HG03095 (cell line): ENCODE measurements around the gene CIB2.

Experiments
- ATAC-seq: cut with Tn5 transposase; IDR thresholded peaks from one replicate; pipeline ENCODE4 v1.9.1; 2021; ENCODE audit warnings: moderate library complexity; ENCODE audit not compliant: unreplicated experiment

CIB2 gene

DNA sequence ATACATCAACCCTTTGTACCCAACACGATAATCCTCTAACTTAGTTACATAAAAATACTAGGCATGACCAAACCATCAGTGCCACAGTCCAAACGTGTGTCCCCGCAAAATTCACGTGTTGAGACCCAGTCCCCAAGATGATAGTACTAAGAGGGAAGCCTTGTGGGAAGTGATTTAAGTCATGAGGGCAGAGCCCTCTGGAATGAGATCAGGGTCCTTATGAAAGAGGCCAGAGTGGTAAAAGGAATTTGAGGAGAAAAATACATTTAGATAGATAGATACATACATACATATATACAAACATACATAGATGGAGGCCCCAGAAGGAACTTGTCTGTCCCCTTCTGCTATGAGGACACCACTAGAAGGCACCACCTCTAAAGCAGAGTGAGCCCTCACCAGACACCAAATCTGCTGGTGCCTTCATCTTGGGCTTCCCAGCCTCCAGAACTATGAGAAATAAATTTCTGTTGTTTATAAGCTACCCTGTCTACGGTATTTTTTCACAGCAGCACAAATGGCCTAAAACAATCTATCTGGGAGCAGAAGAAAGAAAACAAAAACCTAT is 61.7 kb downstream of the CIB2 start:
- ATAC-seq: no peak

GRCh38 chr15:78069052-78069414 is 62.2 kb downstream of the CIB2 start:
- ATAC-seq: no peak

- no peak for ATAC-seq
Observed at GRCh38 chr15:78067328-78068228, 63.7 kb downstream of the CIB2 start.

DNA sequence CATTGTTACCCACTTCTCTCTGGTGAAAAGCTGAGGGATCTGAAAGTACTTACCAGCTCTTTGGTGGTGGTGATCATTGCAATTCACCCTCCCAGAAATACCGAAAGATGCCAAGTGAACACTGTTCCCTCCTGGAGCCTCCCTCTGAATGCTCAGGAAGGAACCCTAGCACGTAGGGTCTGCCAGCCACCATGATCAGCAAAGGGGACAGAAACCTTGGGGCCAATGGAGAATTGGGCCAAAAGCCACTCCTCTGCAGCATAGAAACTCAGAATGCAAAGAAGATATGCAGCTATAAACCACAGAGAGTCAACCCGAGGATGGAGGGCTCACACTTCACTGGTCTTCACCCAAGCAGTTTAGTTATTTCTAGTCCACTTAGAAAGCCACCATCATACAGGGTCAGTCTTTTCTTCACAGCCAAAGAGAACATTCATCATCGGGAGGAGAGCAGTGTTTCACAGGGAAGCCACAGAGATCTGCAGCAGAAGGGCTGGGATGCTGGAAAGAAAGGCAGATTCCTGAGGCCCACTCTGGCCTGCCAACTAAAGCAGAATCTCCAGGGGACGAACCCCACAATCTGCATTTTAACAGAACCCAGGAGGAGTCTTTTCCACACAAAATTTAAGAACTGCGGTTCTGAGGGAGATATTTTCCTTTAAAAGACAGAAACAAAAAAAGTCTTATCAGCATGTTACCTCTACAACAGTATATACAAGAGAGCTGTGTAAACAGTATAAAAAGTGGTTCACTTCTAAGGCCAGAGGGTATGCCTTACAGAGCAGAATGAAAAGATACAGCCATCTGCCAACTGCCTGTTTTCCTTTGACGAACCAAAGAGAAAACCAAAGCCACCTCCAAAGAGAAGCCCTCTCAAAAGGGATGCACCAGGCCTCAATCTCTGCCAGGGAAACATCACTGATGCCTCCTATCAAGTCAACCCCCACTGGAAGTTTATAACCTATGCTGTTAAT is 65.0 kb downstream of the CIB2 start:
- peak; percentile 54 for ATAC-seq

DNA sequence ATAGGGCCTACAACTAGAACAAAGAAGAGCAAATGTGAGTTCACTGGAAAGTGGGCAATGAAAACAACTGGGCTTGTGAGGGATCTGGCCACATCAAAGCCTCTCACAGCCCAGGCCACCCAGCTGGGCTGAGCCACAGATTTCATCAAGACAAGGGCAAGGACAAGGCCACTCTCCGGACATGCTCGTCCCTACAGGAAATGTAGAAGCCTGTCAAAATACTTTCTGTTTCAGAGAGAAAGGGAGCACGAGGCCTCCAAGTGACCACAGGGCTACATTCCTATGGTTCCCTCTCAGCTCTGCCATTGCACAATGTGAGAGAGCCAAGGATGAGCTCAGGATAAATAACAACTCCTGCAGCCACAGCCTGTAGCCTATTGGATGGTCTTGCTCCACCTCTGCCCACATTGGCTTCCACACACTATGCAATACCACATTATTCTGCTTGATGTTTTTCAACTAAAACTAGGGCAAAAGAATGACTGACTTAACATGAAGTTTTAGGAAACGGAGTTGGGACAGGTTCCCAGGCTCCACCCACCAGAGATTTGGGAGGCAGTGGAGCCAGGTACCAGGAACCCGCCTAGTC is 65.9 kb downstream of the CIB2 start:
- ATAC-seq: no peak

- no peak for ATAC-seq
Observed at GRCh38 chr15:78064544-78064943, 66.7 kb downstream of the CIB2 start.

- no peak for ATAC-seq
Observed at GRCh38 chr15:78063970-78064385, 67.3 kb downstream of the CIB2 start.

DNA sequence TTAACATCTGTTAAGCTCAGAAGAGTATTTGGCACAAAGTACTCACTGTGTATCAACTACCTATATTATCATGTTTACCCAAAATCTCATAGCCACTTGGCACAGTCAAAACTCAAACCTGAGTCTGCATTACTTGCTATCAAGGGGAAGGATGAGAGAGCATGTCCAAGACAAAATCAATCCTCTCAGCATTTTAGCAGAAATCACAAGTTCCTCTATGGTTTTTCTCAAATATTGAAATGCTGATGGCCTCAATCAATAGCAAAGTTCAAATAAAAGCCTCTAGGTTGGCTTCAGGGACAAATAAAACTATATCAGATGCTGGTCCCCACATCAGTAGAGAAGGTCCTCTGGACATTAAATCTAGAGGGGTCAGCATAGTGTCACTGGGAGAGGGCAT is 68.0 kb downstream of the CIB2 start:
- no peak for ATAC-seq

DNA sequence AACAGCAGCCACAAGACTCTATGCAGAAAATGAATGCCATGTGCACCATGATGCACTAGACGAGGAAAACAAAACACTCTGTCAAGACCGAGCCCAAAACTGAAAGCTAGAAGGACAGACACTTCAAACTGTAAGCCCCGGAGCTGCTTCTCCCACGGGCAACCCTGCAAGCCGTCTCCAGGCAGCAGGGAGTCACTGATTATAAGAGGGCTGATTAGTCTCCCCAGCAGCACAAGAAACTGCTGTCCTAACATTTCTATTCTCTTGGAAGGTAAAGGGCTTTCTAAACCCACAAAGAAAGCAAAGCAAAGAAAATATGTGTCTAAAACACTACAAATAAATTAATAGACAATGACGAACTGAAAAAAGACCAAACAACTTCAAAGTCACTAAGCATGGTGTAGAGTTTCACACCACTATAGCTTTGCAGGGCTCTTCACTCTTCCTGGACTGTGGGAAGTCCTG is 69.2 kb downstream of the CIB2 start:
- no peak for ATAC-seq

- no peak for ATAC-seq
Observed at GRCh38 chr15:78060232-78060631, 71.0 kb downstream of the CIB2 start.

DNA sequence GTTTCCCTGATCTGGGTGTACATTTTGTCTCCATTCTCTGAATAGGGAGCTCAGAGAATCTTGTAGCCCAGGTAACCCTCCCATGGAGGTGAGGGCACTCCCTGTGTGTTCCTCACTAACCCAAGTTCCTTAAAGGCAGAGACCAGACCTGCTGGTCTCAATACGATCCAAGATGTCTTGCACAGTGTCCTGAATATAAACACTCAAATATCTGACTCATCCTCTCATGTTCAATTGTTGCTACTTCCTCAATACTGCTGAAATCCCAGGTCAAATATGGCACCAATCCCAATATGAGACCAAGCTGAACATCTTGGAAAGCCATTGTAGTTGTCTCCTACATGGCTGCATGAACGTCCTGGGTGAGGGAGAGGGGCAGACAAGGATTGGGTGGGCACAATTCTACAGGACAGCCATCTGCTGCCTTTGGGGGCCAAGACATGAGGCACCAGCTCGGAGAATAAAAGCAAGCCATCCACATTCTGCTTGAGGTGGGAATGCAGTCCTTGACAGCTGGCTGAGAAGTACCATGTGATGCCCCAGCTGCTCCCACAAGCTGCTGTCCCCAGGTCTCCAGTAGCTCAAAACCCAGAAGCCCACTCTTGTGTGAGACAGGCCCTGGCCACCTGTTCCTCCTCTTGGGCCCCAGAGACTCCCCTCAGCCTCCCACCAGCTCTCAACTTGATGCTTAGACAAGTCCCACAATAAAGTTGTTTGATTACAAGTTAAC is 72.0 kb downstream of the CIB2 start:
- no peak for ATAC-seq

DNA sequence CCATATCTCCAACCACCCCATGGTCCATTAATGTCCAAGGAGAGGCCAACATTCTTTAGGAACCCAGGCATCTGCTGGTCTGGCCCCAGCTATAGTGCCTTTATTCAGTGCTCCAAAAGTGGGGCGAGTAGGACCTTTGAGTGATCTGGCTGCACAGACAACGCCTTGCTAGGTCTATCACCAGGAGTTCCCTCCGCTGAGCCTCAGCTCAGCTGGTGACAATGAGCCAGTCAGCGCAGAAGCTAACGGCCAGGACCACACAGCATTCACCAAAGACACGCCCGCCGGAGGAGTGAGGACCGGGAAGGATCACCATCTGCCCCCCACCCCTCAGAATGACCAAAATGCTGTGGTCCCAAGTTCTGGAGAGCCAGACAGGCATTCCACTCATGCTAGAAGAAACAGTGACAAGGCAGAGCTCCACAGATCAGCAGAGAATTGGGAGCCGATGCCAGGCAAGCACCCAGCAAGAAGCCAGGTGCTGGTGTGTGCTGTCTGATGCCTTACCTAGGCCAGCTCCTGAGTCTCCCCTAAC is 72.8 kb downstream of the CIB2 start:
- no peak for ATAC-seq

- ATAC-seq: no peak
Observed at GRCh38 chr15:78057803-78058202, 73.4 kb downstream of the CIB2 start.

- no peak for ATAC-seq
Observed at GRCh38 chr15:78056714-78057269, 74.5 kb downstream of the CIB2 start.

GRCh38 chr15:78055919-78056713 is 75.1 kb downstream of the CIB2 start:
- no peak for ATAC-seq

- no peak for ATAC-seq
Observed at GRCh38 chr15:78054966-78055365, 76.3 kb downstream of the CIB2 start.
